SK-N-SH (cell line): Measurements from ENCODE around the gene IQGAP1. TPM values are rescaled to one million over a fixed set of nuclear protein-coding genes. Genes with fewer than 3 reads are reported as not detected.

Experiments
- CTCF ChIA-PET: fragments of 300-600, 350-600 bp; formaldehyde crosslinking; extraction: SDS; loops from one replicate; lab custom pipeline; 2021; lab: Yijun Ruan, JAX
- POLR2A ChIA-PET: fragments of 350-600 bp; sonication (Branson Sonifier 250); formaldehyde crosslinking; extraction: SDS; loops from one replicate; lab custom pipeline; 2020; ENCODE audit warnings: antibody characterized with exemption, inconsistent platforms; lab: Yijun Ruan, JAX
- DNase-seq: peaks from one replicate; pipeline ENCODE4 v3.0.0; 2012
- H2AFZ ChIP-seq: fragments of 200-600 bp; sonication (generic); 2 replicates; pipeline ENCODE4 v1.8.1; 2016; ENCODE audit warnings: antibody characterized with exemption, mild to moderate bottlenecking, low read depth
- H3F3A ChIP-seq: fragments of 200-600 bp; sonication (generic); replicated peaks from 2 replicates; pipeline ENCODE3; 2016; ENCODE audit warnings: antibody characterized with exemption, mild to moderate bottlenecking; ENCODE audit not compliant: insufficient read depth
- H3K27ac ChIP-seq, 2 experiments: fragments of 200-500 bp in 1 of 2; fragments of 200-600 bp in 1 of 2; sonication (Bioruptor generic) in 1 of 2; sonication (generic), shearing (Covaris generic) in 1 of 2; 2 replicates each; pipeline versions ENCODE4 v1.5.1 to v1.6.1; 2014 to 2016; ENCODE audit warnings: low read depth in 2 of 2, inconsistent platforms in 1 of 2, low read length in 1 of 2, mild to moderate bottlenecking in 1 of 2, mixed read lengths in 1 of 2
- H3K27me3 ChIP-seq: fragments of 200-600 bp; sonication (generic), shearing (Covaris generic); 2 replicates; pipeline ENCODE4 v1.6.1; 2016; ENCODE audit warnings: mixed run types; ENCODE audit not compliant: insufficient read depth
- H3K36me3 ChIP-seq, 2 experiments: fragments of 200-500 bp in 1 of 2; fragments of 200-600 bp in 1 of 2; sonication (Bioruptor generic) in 1 of 2; sonication (generic) in 1 of 2; replicated peaks in 1 of 2; 2 replicates each; pipeline versions ENCODE3 to v1.5.1; 2014 to 2016; ENCODE audit warnings: low read length in 1 of 2, mild to moderate bottlenecking in 1 of 2; ENCODE audit not compliant: insufficient read depth in 2 of 2, control insufficient read depth in 1 of 2
- H3K4me1 ChIP-seq, 2 experiments: fragments of 200-500 bp in 1 of 2; fragments of 200-600 bp in 1 of 2; sonication (Bioruptor generic) in 1 of 2; sonication (generic), shearing (Covaris generic) in 1 of 2; 2 replicates each; pipeline versions ENCODE4 v1.5.1 to v1.6.1; 2014 to 2016; ENCODE audit warnings: low read depth in 1 of 2, low read length in 1 of 2, mixed run types in 1 of 2; ENCODE audit not compliant: insufficient read depth in 2 of 2, control insufficient read depth in 1 of 2
- H3K4me2 ChIP-seq: fragments of 200-600 bp; sonication (generic), shearing (Covaris generic); 2 replicates; pipeline ENCODE4 v1.6.1; 2017; ENCODE audit warnings: mixed run types
- H3K4me3 ChIP-seq, 2 experiments: fragments of 200-500 bp in 1 of 2; fragments of 200-600 bp in 1 of 2; sonication (Bioruptor generic) in 1 of 2; sonication (generic), shearing (Covaris generic) in 1 of 2; 2 replicates each; pipeline versions ENCODE4 v1.5.1 to v1.8.1; 2014 to 2016; ENCODE audit warnings: low read depth in 2 of 2, inconsistent platforms in 1 of 2, low read length in 1 of 2, mild to moderate bottlenecking in 1 of 2, mixed read lengths in 1 of 2, moderate library complexity in 1 of 2
- H3K79me2 ChIP-seq: fragments of 200-600 bp; sonication (generic); 2 replicates; pipeline ENCODE4 v1.8.1; 2017; ENCODE audit warnings: mild to moderate bottlenecking; ENCODE audit not compliant: insufficient read depth
- H3K9ac ChIP-seq: fragments of 200-600 bp; sonication (generic); 2 replicates; pipeline ENCODE4 v1.6.1; 2017; ENCODE audit warnings: mixed run types
- H3K9me2 ChIP-seq: fragments of 200-600 bp; sonication (generic); 2 replicates; pipeline ENCODE4 v1.6.1; 2017; ENCODE audit warnings: mixed run types
- H3K9me3 ChIP-seq: fragments of 200-600 bp; sonication (generic); 2 replicates; pipeline ENCODE4 v1.6.1; 2017; ENCODE audit warnings: mixed run types, mild to moderate bottlenecking, moderate library complexity
- H4K20me1 ChIP-seq: fragments of 200-600 bp; sonication (generic); 2 replicates; pipeline ENCODE4 v1.6.1; 2017; ENCODE audit warnings: mild to moderate bottlenecking, mixed run types; ENCODE audit not compliant: insufficient read depth
- CHD2 ChIP-seq: fragments of 150-350 bp; IDR thresholded peaks from 2 replicates; pipeline ENCODE4 v1.6.1; 2018; ENCODE audit warnings: low read length; ENCODE audit not compliant: partially characterized antibody
- EZH2phosphoT487 ChIP-seq: fragments of 200-600 bp; sonication (generic); IDR thresholded peaks from 2 replicates; pipeline ENCODE4 v1.6.1; 2017; ENCODE audit warnings: low read depth, mixed run types, mild to moderate bottlenecking, antibody characterized with exemption, moderate library complexity, borderline replicate concordance
- FOXJ3 ChIP-seq: sonication (generic); formaldehyde crosslinking; IDR thresholded peaks from 2 replicates; pipeline ENCODE4 v1.5.1; 2020; ENCODE audit warnings: mild to moderate bottlenecking, missing genetic modification reagents
- FOXM1 ChIP-seq: IDR thresholded peaks from 2 replicates; pipeline ENCODE4 v1.4.0; 2012; ENCODE audit warnings: low read depth, mild to moderate bottlenecking
- GABPA ChIP-seq: IDR thresholded peaks from 2 replicates; pipeline ENCODE4 v1.4.0; 2012; ENCODE audit warnings: low read depth, mild to moderate bottlenecking
- GATA2 ChIP-seq: sonication (generic); formaldehyde crosslinking; IDR thresholded peaks from 2 replicates; pipeline ENCODE4 v1.5.0; 2020; ENCODE audit warnings: mild to moderate bottlenecking, missing genetic modification reagents
- MEF2A ChIP-seq: IDR thresholded peaks from 2 replicates; pipeline ENCODE4 v1.4.0; 2012; ENCODE audit warnings: low read depth, borderline replicate concordance
- NRF1 ChIP-seq: IDR thresholded peaks from 2 replicates; pipeline ENCODE4 v1.6.1; 2012; ENCODE audit warnings: low read depth, mild to moderate bottlenecking, low read length
- SIN3A ChIP-seq: IDR thresholded peaks from 2 replicates; pipeline ENCODE4 v1.6.1; 2012; ENCODE audit warnings: low read depth, mild to moderate bottlenecking, low read length, moderate library complexity, borderline replicate concordance
- TEAD4 ChIP-seq: IDR thresholded peaks from 2 replicates; pipeline ENCODE4 v1.4.0; 2012; ENCODE audit warnings: mild to moderate bottlenecking, borderline replicate concordance; ENCODE audit not compliant: insufficient read depth
- USF1 ChIP-seq: IDR thresholded peaks from 2 replicates; pipeline ENCODE4 v1.4.0; 2012; ENCODE audit warnings: low read depth, borderline replicate concordance
- ZBTB33 ChIP-seq: IDR thresholded peaks from 2 replicates; pipeline ENCODE4 v1.4.0; 2012; ENCODE audit warnings: low read depth, borderline replicate concordance
- WGBS: methylation state at CpG from one replicate; pipeline ENCODE4 v1.1.6; 2017; ENCODE audit warnings: low lambda C conversion rate; 5-methylcytosine and 5-hydroxymethylcytosine counted together
- polyA plus RNA-seq, 3 experiments: library from polyadenylated mRNA; depleted of rRNA; stranded (reverse); fragments of >200 nt; gene quantifications; 2 replicates each; pipeline ENCODE4 v1.2.3, GENCODE V29; 2012
- TF ChIP-seq, protein P1 (sequence below): fragments of 150-350 bp; IDR thresholded peaks from 2 replicates; pipeline ENCODE4 v1.6.1; 2017; ENCODE audit warnings: antibody characterized with exemption, low read length, low read depth, borderline replicate concordance

Gene IQGAP1
- polyA plus RNA-seq, 1 of the 3 experiments (the other 2 are of a cell fraction): 56.5 TPM

- Histone ChIP-seq H3K4me2 (no peak overlapping the region), H2AFZ (no peak overlapping the region), H3K4me3 (no peak overlapping the region), H3K79me2 (peaks cover 35% of the 10 kb centered on the region; the same call in 1 of the 2 replicates), H3K9me3 (no peaks in the 10 kb centered on the region), H3K36me3 (peaks cover 16 to 71% of the 10 kb centered on the region in 2 experiments), H3K27me3 (no peaks in the 10 kb centered on the region), H3K4me1 (peaks cover 0 to 17% of the 10 kb centered on the region in 2 experiments; a peak in 2 of 4 replicates), H3F3A (peaks cover 7% of the 10 kb centered on the region), H3K9ac (no peak overlapping the region), H3K27ac (0 out of 4 replicates have a peak overlapping the region, but pooled peaks of 1 of the 2 experiments have one; percentile 10), H4K20me1 (peaks cover 2% of the 10 kb centered on the region; the same call in 1 of the 2 replicates), H3K9me2 (no peaks in the 10 kb centered on the region)
- POLR2A ChIA-PET: no interaction called here
- CTCF ChIA-PET: interaction anchor here (1.1 to 2.2 kb wide), 4 partner anchors 10 to 120 kb away, joined by 3 to 7 read pairs (median 4); no protein-coding TSS in a partner anchor
- no peak for DNase-seq
- no peak for TF ChIP-seq TEAD4
- 61% methylated on average over 2 of the region's 2 CpGs for WGBS
Observed at GRCh38 chr15:90439946-90440345, 51.9 kb downstream of the IQGAP1 start.

- no peak overlapping the region for H3K27ac ChIP-seq
- H3F3A ChIP-seq: peaks cover 6% of the 10 kb centered on the region
- H3K4me3 ChIP-seq: no peak overlapping the region
- no peaks in the 10 kb centered on the region for H3K9me3 ChIP-seq
- no peak for DNase-seq
- H3K4me2 ChIP-seq: no peak overlapping the region
- H2AFZ ChIP-seq: no peak overlapping the region
- 93% methylated on average over 3 of the region's 3 CpGs for WGBS
- POLR2A ChIA-PET: no interaction called here
- CTCF ChIA-PET: interaction anchor here (2.2 kb wide), 1 partner anchor 121 kb away, joined by 7 read pairs; no protein-coding TSS in a partner anchor
- TF ChIP-seq GABPA (no peak), TEAD4 (no peak), EZH2phosphoT487 (no peak), SIN3A (no peak), GATA2 (CRISPR knock-in tag) (no peak), FOXJ3 (CRISPR knock-in tag) (no peak), MEF2A (no peak), ZBTB33 (no peak), CHD2 (no peak), FOXM1 (no peak), NRF1 (no peak), USF1 (no peak)
- TF ChIP-seq, protein P1, sequence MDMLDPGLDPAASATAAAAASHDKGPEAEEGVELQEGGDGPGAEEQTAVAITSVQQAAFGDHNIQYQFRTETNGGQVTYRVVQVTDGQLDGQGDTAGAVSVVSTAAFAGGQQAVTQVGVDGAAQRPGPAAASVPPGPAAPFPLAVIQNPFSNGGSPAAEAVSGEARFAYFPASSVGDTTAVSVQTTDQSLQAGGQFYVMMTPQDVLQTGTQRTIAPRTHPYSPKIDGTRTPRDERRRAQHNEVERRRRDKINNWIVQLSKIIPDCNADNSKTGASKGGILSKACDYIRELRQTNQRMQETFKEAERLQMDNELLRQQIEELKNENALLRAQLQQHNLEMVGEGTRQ: no peak
- no peaks in the 10 kb centered on the region for H4K20me1 ChIP-seq
- peaks cover 22 to 73% of the 10 kb centered on the region in 2 experiments for H3K36me3 ChIP-seq
- no peaks in the 10 kb centered on the region for H3K9me2 ChIP-seq
- no peaks in the 10 kb centered on the region for H3K27me3 ChIP-seq
- peaks cover 0 to 6% of the 10 kb centered on the region in 2 experiments; a peak in 1 of 4 replicates for H3K4me1 ChIP-seq
- H3K9ac ChIP-seq: no peak overlapping the region
- peaks cover 31% of the 10 kb centered on the region; the same call in 1 of the 2 replicates for H3K79me2 ChIP-seq
Observed at GRCh38 chr15:90441027-90441426, 53.0 kb downstream of the IQGAP1 start.
